ENCODE measurements around the gene TAS2R31.
"Not testable (repeated sequence)": the region's sequence is repeated elsewhere in the genome, so short reads cannot be mapped to it uniquely, and the experiment has no call there.

Gene TAS2R31

DNA sequence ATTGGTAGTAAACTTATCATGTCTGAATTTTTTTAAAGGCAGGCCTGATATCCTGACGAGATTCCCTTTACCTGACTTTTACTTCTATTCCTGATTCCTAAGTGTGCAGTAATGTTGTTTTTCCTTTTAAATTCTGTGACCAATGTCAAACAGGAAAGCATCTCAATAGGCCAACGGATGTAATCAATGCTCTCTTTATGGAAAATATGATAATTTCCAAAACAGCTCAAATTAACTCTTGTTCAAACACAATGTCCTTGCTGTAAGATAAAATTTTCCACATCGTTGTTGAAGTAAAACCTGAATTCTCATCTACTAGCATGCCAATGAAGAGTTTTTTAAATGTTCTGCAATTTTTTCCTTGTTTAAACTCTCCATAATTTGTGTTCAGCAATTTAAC is 8.0 kb upstream of the TAS2R31 start:
- in situ Hi-C loops (cut with HindIII; ENCODE audit: low sequenced_read_pairs) = no loop called here
- H3K4me3 ChIP-seq (ENCODE audit: low read depth, low read length) = no peak overlapping the region
- TF ChIP-seq, protein P1, sequence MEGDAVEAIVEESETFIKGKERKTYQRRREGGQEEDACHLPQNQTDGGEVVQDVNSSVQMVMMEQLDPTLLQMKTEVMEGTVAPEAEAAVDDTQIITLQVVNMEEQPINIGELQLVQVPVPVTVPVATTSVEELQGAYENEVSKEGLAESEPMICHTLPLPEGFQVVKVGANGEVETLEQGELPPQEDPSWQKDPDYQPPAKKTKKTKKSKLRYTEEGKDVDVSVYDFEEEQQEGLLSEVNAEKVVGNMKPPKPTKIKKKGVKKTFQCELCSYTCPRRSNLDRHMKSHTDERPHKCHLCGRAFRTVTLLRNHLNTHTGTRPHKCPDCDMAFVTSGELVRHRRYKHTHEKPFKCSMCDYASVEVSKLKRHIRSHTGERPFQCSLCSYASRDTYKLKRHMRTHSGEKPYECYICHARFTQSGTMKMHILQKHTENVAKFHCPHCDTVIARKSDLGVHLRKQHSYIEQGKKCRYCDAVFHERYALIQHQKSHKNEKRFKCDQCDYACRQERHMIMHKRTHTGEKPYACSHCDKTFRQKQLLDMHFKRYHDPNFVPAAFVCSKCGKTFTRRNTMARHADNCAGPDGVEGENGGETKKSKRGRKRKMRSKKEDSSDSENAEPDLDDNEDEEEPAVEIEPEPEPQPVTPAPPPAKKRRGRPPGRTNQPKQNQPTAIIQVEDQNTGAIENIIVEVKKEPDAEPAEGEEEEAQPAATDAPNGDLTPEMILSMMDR (IDR thresholded peaks at IDR 0.05; ENCODE audit: low read depth, low read length) = no peak
- DNase-seq (ENCODE audit: low read depth, low spot score) = no peak

DNA sequence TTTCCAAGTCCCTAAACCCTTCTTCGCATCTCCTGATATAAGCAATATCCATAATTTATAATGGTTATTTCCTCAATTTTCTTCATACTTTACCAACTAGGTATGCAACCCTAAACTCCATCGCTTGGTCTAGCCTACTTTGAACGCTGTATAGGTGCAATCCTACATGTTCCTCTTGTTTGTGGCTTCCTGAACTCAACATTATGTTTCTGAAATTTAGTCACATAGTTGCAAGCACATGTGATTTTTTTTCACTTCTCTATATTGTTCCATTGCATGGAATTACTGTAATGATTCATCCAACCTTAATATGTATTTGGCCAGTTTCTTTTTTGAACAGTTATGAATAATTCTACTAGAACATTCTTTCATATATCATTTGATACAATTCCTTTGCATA is 2.8 kb upstream of the TAS2R31 start:
- DNase-seq (ENCODE audit: low read depth, low spot score); H3K4me3 ChIP-seq (ENCODE audit: low read depth, low read length); in situ Hi-C loops (cut with HindIII; ENCODE audit: low sequenced_read_pairs): not testable (repeated sequence)

DNA sequence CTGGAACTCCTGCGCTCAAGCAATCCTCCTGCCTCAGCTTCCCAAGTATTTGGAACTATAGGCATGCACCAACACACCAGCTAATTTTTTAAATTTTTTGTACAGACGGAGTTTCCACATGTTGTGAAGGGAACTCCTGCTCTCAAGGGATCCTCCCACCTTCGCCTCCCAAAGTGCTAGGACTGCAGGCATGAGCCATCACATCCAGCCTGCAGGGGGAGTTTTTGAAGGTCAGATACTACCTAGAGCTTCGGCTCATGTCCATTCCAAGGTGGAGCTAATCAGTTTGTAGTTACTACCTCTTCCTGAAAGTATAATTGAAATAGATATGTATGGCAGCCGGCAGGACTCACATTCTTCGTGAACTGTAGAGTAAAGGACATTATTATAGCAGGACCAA is 5.1 kb downstream of the TAS2R31 start:
- no peak overlapping the region for H3K4me3 ChIP-seq (ENCODE audit: low read depth, low read length)
- DNase-seq (ENCODE audit: low read depth, low spot score) = no peak
- TF ChIP-seq, protein P1 (IDR thresholded peaks at IDR 0.05; ENCODE audit: low read depth, low read length) = no peak
- in situ Hi-C loops (cut with HindIII; ENCODE audit: low sequenced_read_pairs) = no loop called here

DNA sequence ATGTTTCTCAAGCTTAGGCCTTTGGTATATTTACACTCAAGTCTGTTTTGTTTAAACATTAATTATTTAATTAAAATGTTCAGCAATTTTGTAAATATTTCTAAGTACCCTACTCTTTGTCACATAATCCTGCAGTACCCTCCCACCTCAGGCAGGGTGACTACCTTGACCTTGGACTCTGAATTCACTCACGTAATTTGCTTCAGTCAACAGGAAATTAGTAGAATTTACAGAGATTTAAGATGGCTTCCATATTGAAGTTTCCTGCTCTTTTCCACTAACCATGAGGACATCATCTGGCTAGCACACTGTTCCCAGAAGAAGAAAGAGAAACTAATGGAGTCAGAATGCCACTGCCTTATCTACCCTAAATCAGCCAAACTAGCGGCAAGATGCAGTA is 7.8 kb downstream of the TAS2R31 start:
- H3K4me3 ChIP-seq (ENCODE audit: low read depth, low read length) = no peak overlapping the region
- in situ Hi-C loops (cut with HindIII; ENCODE audit: low sequenced_read_pairs) = no loop called here
- TF ChIP-seq, protein P1 (IDR thresholded peaks at IDR 0.05; ENCODE audit: low read depth, low read length) = no peak
- DNase-seq (ENCODE audit: low read depth, low spot score) = no peak

DNA sequence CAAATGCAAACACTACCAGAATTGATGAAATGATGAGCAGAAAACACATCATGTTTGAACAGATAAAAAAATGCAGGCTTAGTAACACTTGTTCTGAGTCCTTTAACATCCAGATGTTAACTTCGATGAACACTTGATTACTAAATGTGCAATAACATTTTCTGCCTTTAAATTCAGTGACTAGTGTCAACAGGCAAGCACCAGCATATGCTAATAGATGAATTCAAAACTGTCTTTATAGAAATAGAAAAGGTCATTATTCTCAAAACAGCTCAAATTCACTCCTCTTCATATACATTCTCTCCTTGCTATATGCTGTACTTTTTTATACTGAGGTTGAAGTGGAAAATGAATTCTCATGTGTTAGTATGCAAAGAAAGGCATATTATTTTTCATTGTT is 8.7 kb downstream of the TAS2R31 start, which contains the start of gene TAS2R19:
Gene TAS2R19, minus strand, starts transcription at position 101 of the 400 bp plus-strand sequence. Its CDS starts 49 bp downstream, at position 52.
- no peak within 1 kb of the TSS for H3K4me3 ChIP-seq (ENCODE audit: low read depth, low read length)
- in situ Hi-C loops (cut with HindIII; ENCODE audit: low sequenced_read_pairs) = no loop called here
- no peak for DNase-seq (ENCODE audit: low read depth, low spot score)
- TF ChIP-seq, protein P1 (IDR thresholded peaks at IDR 0.05; ENCODE audit: low read depth, low read length) = no peak

DNA sequence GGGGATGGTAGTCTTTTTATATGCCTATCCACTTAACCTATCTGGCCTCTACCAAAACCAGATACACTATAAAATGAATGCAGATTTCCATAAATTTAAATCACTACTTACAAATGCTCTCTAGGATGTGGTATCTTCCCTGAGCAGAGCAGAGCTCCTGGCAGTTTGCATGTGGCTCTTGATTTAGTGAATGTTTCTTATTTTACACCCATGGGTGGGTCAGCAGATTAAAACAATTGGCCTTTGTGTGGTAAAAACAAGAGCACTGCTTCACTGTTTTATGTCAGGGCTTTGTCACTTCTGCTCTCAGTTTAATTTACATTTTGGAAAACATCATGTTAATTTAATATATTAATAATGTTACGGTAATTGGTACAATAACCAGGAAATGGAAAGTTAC is 14.3 kb downstream of the TAS2R31 start:
- in situ Hi-C loops (cut with HindIII; ENCODE audit: low sequenced_read_pairs) = no loop called here
- H3K4me3 ChIP-seq (ENCODE audit: low read depth, low read length) = no peak overlapping the region
- TF ChIP-seq, protein P1 (IDR thresholded peaks at IDR 0.05; ENCODE audit: low read depth, low read length) = no peak
- DNase-seq (ENCODE audit: low read depth, low spot score) = no peak

DNA sequence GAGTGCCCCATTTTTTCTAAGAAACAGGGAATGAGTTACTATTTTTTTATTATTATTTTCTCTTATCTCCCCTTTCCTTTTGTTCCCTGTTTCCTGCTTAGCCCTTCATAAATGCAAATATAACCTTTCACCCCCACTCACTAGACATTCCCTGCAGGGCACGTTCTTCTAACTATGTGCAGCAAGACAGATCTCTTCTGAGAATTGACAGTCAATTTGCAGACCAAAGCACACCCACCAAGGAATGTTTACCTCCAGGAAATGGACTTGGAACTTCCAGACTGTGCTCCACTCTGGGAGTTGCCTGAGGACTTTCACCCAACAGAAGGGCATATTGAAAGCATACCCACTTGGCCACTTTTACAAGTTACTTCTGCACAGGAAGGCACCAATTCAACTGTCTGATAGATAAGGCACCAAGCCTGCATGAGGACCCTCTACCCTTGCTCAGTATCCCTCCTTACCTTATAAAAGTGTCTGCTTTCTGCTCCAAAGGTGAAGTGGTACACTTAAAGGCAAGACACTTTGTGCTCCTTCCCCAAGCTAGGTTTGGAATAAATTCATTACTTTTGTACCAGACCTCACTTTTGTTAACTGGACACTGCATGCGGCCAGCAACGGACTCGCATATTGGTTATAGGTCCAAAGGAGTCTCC is 15.3 kb downstream of the TAS2R31 start:
- DNase-seq (ENCODE audit: low read depth, low spot score) = no peak
- in situ Hi-C loops (cut with HindIII; ENCODE audit: low sequenced_read_pairs) = no loop called here
- H3K4me3 ChIP-seq (ENCODE audit: low read depth, low read length) = no peak overlapping the region
- TF ChIP-seq, protein P1 (IDR thresholded peaks at IDR 0.05; ENCODE audit: low read depth, low read length) = no peak
